HS-27A (cell line): ENCODE data around the gene PAM.

ENCODE experiments used
- DNase-seq: peaks from one replicate; pipeline ENCODE4 v3.0.0-alpha.2; 2012; ENCODE audit warnings: low read depth, missing footprints

The PAM gene

GRCh38 chr5:102813740-102814139, 58.6 kb downstream of the PAM start:
- no peak for DNase-seq

- DNase-seq, result no peak
These were observed 60.0 kb downstream of the PAM start for GRCh38 chr5:102815084-102815483.

GRCh38 chr5:102815540-102816332, 60.6 kb downstream of the PAM start:
- DNase-seq, result no peak

- no peak for DNase-seq
These were observed 63.2 kb downstream of the PAM start for GRCh38 chr5:102818345-102818744.

GRCh38 chr5:102818934-102819333, 63.8 kb downstream of the PAM start:
- no peak for DNase-seq

GRCh38 chr5:102819634-102820033, 64.5 kb downstream of the PAM start:
- no peak for DNase-seq

GRCh38 chr5:102823441-102823874, 68.4 kb downstream of the PAM start:
- no peak for DNase-seq

GRCh38 chr5:102826629-102827028, 71.5 kb downstream of the PAM start:
- no peak for DNase-seq

- no peak for DNase-seq
These were observed 75.1 kb downstream of the PAM start for GRCh38 chr5:102830241-102830640.

GRCh38 chr5:102832445-102832844, 77.3 kb downstream of the PAM start:
- no peak for DNase-seq

- DNase-seq, result no peak
These were observed 78.0 kb downstream of the PAM start for GRCh38 chr5:102833146-102833545.

- DNase-seq, result no peak
These were observed 79.4 kb downstream of the PAM start for GRCh38 chr5:102834438-102834964.

- DNase-seq, result no peak
These were observed 80.6 kb downstream of the PAM start for GRCh38 chr5:102835717-102836116.

GRCh38 chr5:102841021-102841420, 85.9 kb downstream of the PAM start:
- no peak for DNase-seq

- no peak for DNase-seq
These were observed 88.9 kb downstream of the PAM start for GRCh38 chr5:102843997-102844396.

GRCh38 chr5:102845041-102845440, 89.9 kb downstream of the PAM start:
- DNase-seq, result no peak

- DNase-seq, result no peak
These were observed 95.4 kb downstream of the PAM start for GRCh38 chr5:102850503-102850902.

GRCh38 chr5:102853680-102854079, 98.6 kb downstream of the PAM start:
- DNase-seq, result no peak

GRCh38 chr5:102855681-102856388, 100.7 kb downstream of the PAM start:
- DNase-seq, result no peak

- DNase-seq, result no peak
These were observed 101.3 kb downstream of the PAM start for GRCh38 chr5:102856389-102856777.

GRCh38 chr5:102857076-102857818, 102.1 kb downstream of the PAM start:
- DNase-seq, result no peak

- no peak for DNase-seq
These were observed 103.1 kb downstream of the PAM start for GRCh38 chr5:102858221-102858620.

GRCh38 chr5:102858808-102859207, 103.7 kb downstream of the PAM start:
- DNase-seq, result no peak
